ENCODE data around the gene ARHGEF6.

DNA sequence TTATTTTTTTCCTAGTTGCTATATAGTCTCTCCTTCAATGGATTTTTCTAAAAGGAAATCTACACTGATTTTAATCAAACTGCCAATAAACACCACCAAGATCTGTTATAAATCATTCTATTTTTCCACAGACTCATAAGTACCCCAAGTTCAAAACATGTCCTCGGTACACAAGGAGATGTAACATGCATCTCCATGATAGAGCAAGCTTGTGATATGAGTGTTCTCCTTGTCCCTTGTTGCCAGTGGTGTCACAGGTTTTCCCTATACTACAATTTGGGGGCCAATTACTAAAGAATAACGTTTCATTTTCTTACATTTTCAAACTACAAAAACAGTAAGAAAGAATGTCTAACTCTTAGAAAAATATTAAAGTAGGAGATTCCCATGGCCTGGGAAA lies 491 bp downstream of the ARHGEF6 start:
- TF ChIP-seq, protein P1, sequence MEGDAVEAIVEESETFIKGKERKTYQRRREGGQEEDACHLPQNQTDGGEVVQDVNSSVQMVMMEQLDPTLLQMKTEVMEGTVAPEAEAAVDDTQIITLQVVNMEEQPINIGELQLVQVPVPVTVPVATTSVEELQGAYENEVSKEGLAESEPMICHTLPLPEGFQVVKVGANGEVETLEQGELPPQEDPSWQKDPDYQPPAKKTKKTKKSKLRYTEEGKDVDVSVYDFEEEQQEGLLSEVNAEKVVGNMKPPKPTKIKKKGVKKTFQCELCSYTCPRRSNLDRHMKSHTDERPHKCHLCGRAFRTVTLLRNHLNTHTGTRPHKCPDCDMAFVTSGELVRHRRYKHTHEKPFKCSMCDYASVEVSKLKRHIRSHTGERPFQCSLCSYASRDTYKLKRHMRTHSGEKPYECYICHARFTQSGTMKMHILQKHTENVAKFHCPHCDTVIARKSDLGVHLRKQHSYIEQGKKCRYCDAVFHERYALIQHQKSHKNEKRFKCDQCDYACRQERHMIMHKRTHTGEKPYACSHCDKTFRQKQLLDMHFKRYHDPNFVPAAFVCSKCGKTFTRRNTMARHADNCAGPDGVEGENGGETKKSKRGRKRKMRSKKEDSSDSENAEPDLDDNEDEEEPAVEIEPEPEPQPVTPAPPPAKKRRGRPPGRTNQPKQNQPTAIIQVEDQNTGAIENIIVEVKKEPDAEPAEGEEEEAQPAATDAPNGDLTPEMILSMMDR (tag by site-specific recombination; IDR thresholded peaks at IDR 0.05), result no peak
- TF ChIP-seq SETDB1 (IDR thresholded peaks at IDR 0.05; ENCODE audit: insufficient read length, low read length), result no peak
- TF ChIP-seq, protein P2, sequence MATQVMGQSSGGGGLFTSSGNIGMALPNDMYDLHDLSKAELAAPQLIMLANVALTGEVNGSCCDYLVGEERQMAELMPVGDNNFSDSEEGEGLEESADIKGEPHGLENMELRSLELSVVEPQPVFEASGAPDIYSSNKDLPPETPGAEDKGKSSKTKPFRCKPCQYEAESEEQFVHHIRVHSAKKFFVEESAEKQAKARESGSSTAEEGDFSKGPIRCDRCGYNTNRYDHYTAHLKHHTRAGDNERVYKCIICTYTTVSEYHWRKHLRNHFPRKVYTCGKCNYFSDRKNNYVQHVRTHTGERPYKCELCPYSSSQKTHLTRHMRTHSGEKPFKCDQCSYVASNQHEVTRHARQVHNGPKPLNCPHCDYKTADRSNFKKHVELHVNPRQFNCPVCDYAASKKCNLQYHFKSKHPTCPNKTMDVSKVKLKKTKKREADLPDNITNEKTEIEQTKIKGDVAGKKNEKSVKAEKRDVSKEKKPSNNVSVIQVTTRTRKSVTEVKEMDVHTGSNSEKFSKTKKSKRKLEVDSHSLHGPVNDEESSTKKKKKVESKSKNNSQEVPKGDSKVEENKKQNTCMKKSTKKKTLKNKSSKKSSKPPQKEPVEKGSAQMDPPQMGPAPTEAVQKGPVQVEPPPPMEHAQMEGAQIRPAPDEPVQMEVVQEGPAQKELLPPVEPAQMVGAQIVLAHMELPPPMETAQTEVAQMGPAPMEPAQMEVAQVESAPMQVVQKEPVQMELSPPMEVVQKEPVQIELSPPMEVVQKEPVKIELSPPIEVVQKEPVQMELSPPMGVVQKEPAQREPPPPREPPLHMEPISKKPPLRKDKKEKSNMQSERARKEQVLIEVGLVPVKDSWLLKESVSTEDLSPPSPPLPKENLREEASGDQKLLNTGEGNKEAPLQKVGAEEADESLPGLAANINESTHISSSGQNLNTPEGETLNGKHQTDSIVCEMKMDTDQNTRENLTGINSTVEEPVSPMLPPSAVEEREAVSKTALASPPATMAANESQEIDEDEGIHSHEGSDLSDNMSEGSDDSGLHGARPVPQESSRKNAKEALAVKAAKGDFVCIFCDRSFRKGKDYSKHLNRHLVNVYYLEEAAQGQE (tag by site-specific recombination; IDR thresholded peaks at IDR 0.05), result no peak
- TF ChIP-seq ZNF121 (tag by site-specific recombination; IDR thresholded peaks at IDR 0.05), result no peak
- TF ChIP-seq ZNF558 (tag by site-specific recombination; IDR thresholded peaks at IDR 0.05), result no peak
- no peak for TF ChIP-seq ZNF239 (tag by site-specific recombination; IDR thresholded peaks at IDR 0.05)
- no peak for TF ChIP-seq ZNF292 (tag by site-specific recombination; IDR thresholded peaks at IDR 0.05; ENCODE audit: borderline replicate concordance, low read depth)
- no peak for TF ChIP-seq ZNF707 (tag by site-specific recombination; IDR thresholded peaks at IDR 0.05)

All from HEK293 (cell line).